MCF 10A (cell line): ENCODE measurements around the gene PARD6B. TPM values are rescaled to one million over a fixed set of nuclear protein-coding genes. Genes with fewer than 3 reads are reported as not detected.
"Not testable (repeated sequence)": the region's sequence is repeated elsewhere in the genome, so short reads cannot be mapped to it uniquely, and the experiment has no call there.

Source experiments
- BruUV-seq: library from RNA; stranded (reverse); fragments of 400-500 nt; replicated peaks from 2 replicates; lab custom pipeline; 2021; lab: Mats Ljungman, UMichigan
- CTCF ChIA-PET: fragments of 300-600 bp; sonication (Branson Sonifier 250); formaldehyde crosslinking; extraction: SDS; loops from one replicate; lab custom pipeline; 2021; ENCODE audit warnings: antibody characterized with exemption, inconsistent platforms; lab: Yijun Ruan, JAX
- POLR2A ChIA-PET: fragments of 300-600, 350-650 bp; sonication (Branson Sonifier 250); formaldehyde crosslinking; extraction: SDS; loops from one replicate; lab custom pipeline; 2020; ENCODE audit warnings: antibody characterized with exemption, inconsistent platforms; lab: Yijun Ruan, JAX
- DNase-seq: peaks from one replicate; pipeline ENCODE4 v3.0.0-alpha.2; 2018; ENCODE audit not compliant: unreplicated experiment
- H3K27ac Mint-ChIP-seq: one replicate; pipeline ENCODE4 v1.8.0; 2022; ENCODE audit warnings: mild to moderate bottlenecking, low read depth, mixed read lengths; ENCODE audit not compliant: unreplicated experiment
- H3K27me3 Mint-ChIP-seq: one replicate; pipeline ENCODE4 v1.8.0; 2022; ENCODE audit warnings: mixed read lengths; ENCODE audit not compliant: insufficient read depth, unreplicated experiment
- H3K36me3 Mint-ChIP-seq: one replicate; pipeline ENCODE4 v1.8.0; 2022; ENCODE audit warnings: mild to moderate bottlenecking, moderate library complexity, mixed read lengths; ENCODE audit not compliant: insufficient read depth, unreplicated experiment
- H3K4me1 Mint-ChIP-seq: one replicate; pipeline ENCODE4 v1.8.0; 2022; ENCODE audit warnings: mixed read lengths; ENCODE audit not compliant: insufficient read depth, unreplicated experiment
- H3K4me3 Mint-ChIP-seq: one replicate; pipeline ENCODE4 v1.8.0; 2022; ENCODE audit warnings: mild to moderate bottlenecking, moderate library complexity, mixed read lengths; ENCODE audit not compliant: unreplicated experiment
- H3K9me3 Mint-ChIP-seq: one replicate; pipeline ENCODE4 v1.8.0; 2022; ENCODE audit warnings: mixed read lengths; ENCODE audit not compliant: unreplicated experiment
- CTCF ChIP-seq: fragments of 200-600 bp; IDR thresholded peaks from one replicate; pipeline ENCODE4 v1.8.0; 2022; ENCODE audit warnings: antibody characterized with exemption, mild to moderate bottlenecking; ENCODE audit not compliant: unreplicated experiment
- intact Hi-C: fragments of 100-400 bp; cut with micrococcal nuclease; formaldehyde crosslinking; loops from 2 replicates; pipeline ENCODE4 v1.14.1; 2022
- total RNA-seq: library from RNA; stranded (reverse); gene quantifications from 2 replicates; pipeline ENCODE4 v1.2.3, GENCODE V29; 2022

Gene PARD6B
- total RNA-seq, 1 experiment from 2014 or later: 5.8 TPM

GRCh38 chr20:50799176-50799889 lies 68.0 kb downstream of the PARD6B start:
- Mint-ChIP-seq H3K4me1 (no peaks in the 10 kb centered on the region), H3K27ac (no peak overlapping the region), H3K27me3 (no peaks in the 10 kb centered on the region), H3K4me3 (no peak overlapping the region), H3K9me3 (no peaks in the 10 kb centered on the region), H3K36me3 (no peaks in the 10 kb centered on the region)
- POLR2A ChIA-PET: interaction anchor here (0.8 to 1.3 kb wide), 2 partner anchors 120 to 132 kb away, joined by 4 to 5 read pairs; partner anchors contain the start of gene ADNP
- intact Hi-C loops: loop anchor here (10.0 kb wide), 1 partner anchor 835 kb away; no protein-coding TSS in a partner anchor
- CTCF ChIA-PET: interaction anchor here (0.6 to 2.5 kb wide), 9 partner anchors 9 to 611 kb away, joined by 3 to 14 read pairs (median 3); partner anchors contain the start of gene ADNP
- no peak for TF ChIP-seq CTCF
- BruUV-seq: no TSS peak
- no peak for DNase-seq

- DNase-seq: no peak
- intact Hi-C loops: loop anchor here (10.0 kb wide), 1 partner anchor 835 kb away; no protein-coding TSS in a partner anchor
- Mint-ChIP-seq H3K9me3 (no peaks in the 10 kb centered on the region), H3K4me1 (no peaks in the 10 kb centered on the region), H3K27ac (no peak overlapping the region), H3K4me3 (no peak overlapping the region), H3K27me3 (no peaks in the 10 kb centered on the region), H3K36me3 (no peaks in the 10 kb centered on the region)
- TF ChIP-seq CTCF: no peak
- POLR2A ChIA-PET: interaction anchor here (0.8 to 1.3 kb wide), 2 partner anchors 23 to 119 kb away, joined by 3 to 5 read pairs; no protein-coding TSS in a partner anchor
- CTCF ChIA-PET: interaction anchor here (0.6 to 2.5 kb wide), 6 partner anchors 9 to 192 kb away, joined by 3 to 14 read pairs (median 3); partner anchors contain the start of gene ADNP
- no TSS peak for BruUV-seq
Observed at GRCh38 chr20:50799890-50800550, 68.6 kb downstream of the PARD6B start.

- H3K36me3 Mint-ChIP-seq, DNase-seq, H3K4me3 Mint-ChIP-seq, intact Hi-C loops, H3K27ac Mint-ChIP-seq, H3K4me1 Mint-ChIP-seq, H3K27me3 Mint-ChIP-seq, BruUV-seq, H3K9me3 Mint-ChIP-seq: not testable (repeated sequence)
- ChIA-PET CTCF (interaction anchor here (0.8 to 2.5 kb wide), 4 partner anchors 11 to 191 kb away, joined by 3 to 14 read pairs (median 7); no protein-coding TSS in a partner anchor), POLR2A (interaction anchor here (0.6 kb wide), 1 partner anchor 794 kb away, joined by 3 read pairs; no protein-coding TSS in a partner anchor)
Observed at GRCh38 chr20:50800986-50801746, 69.8 kb downstream of the PARD6B start.

GRCh38 chr20:50801747-50802125 lies 70.4 kb downstream of the PARD6B start:
- intact Hi-C loops: no loop called here
- H3K9me3 Mint-ChIP-seq: no peaks in the 10 kb centered on the region
- no peak for TF ChIP-seq CTCF
- no peaks in the 10 kb centered on the region for H3K27me3 Mint-ChIP-seq
- no peak for DNase-seq
- no peaks in the 10 kb centered on the region for H3K4me1 Mint-ChIP-seq
- ChIA-PET POLR2A (no interaction called here), CTCF (interaction anchor here (0.9 to 1.3 kb wide), 2 partner anchors 127 to 191 kb away, joined by 3 to 11 read pairs; no protein-coding TSS in a partner anchor)
- H3K36me3 Mint-ChIP-seq: no peaks in the 10 kb centered on the region
- no peak overlapping the region for H3K27ac Mint-ChIP-seq
- BruUV-seq: no TSS peak
- H3K4me3 Mint-ChIP-seq: no peak overlapping the region
